GM23248 (cell line): ENCODE measurements around the gene CDC42EP5. TPM values are rescaled to one million over a fixed set of nuclear protein-coding genes. Genes with fewer than 3 reads are reported as not detected.

Experiments used
- DNase-seq: peaks from one replicate; pipeline ENCODE4 v3.0.0-alpha.2; 2015
- H2AFZ ChIP-seq: fragments of 200-600 bp; sonication (generic); 2 replicates; pipeline ENCODE4 v1.6.1; 2016; ENCODE audit warnings: antibody characterized with exemption
- H3F3A ChIP-seq: fragments of 200-600 bp; sonication (generic); 2 replicates; pipeline ENCODE4 v1.6.1; 2016; ENCODE audit warnings: mild to moderate bottlenecking, antibody characterized with exemption, mixed run types; ENCODE audit not compliant: insufficient read depth
- H3K27ac ChIP-seq: fragments of 200-600 bp; sonication (generic); 2 replicates; pipeline ENCODE4 v1.5.1; 2016; ENCODE audit warnings: mild to moderate bottlenecking
- H3K27me3 ChIP-seq: fragments of 200-600 bp; sonication (generic); replicated peaks from 2 replicates; pipeline ENCODE4 v1.6.1; 2016; ENCODE audit warnings: mild to moderate bottlenecking; ENCODE audit not compliant: insufficient read depth
- H3K36me3 ChIP-seq: fragments of 200-600 bp; sonication (generic); 2 replicates; pipeline ENCODE4 v1.6.1; 2016; ENCODE audit warnings: low read depth, mild to moderate bottlenecking
- H3K4me1 ChIP-seq: fragments of 200-600 bp; sonication (generic); 2 replicates; pipeline ENCODE4 v1.6.1; 2016; ENCODE audit warnings: mild to moderate bottlenecking; ENCODE audit not compliant: insufficient read depth
- H3K4me2 ChIP-seq: fragments of 200-600 bp; sonication (generic); one replicate; pipeline ENCODE4 v1.6.1; 2016; ENCODE audit warnings: mild to moderate bottlenecking; ENCODE audit not compliant: unreplicated experiment
- H3K4me3 ChIP-seq: fragments of 200-600 bp; sonication (generic); 2 replicates; pipeline ENCODE4 v1.5.1; 2016; ENCODE audit warnings: mild to moderate bottlenecking
- H3K79me2 ChIP-seq: fragments of 200-600 bp; sonication (generic); 2 replicates; pipeline ENCODE4 v1.6.1; 2016; ENCODE audit warnings: mild to moderate bottlenecking; ENCODE audit not compliant: insufficient read depth
- H3K9ac ChIP-seq: fragments of 200-600 bp; sonication (generic); 2 replicates; pipeline ENCODE4 v1.6.1; 2016; ENCODE audit warnings: mild to moderate bottlenecking
- H3K9me2 ChIP-seq: fragments of 200-600 bp; sonication (generic); 2 replicates; pipeline ENCODE4 v1.6.1; 2016; ENCODE audit warnings: mixed run types, mild to moderate bottlenecking, moderate library complexity; ENCODE audit not compliant: insufficient read depth
- H3K9me3 ChIP-seq: fragments of 200-600 bp; sonication (generic); one replicate; pipeline ENCODE4 v1.6.1; 2017; ENCODE audit warnings: low read depth
- H4K20me1 ChIP-seq: fragments of 200-600 bp; sonication (generic); 2 replicates; pipeline ENCODE4 v1.6.0; 2016; ENCODE audit not compliant: insufficient read depth
- EZH2 ChIP-seq: fragments of 200-600 bp; sonication (generic); IDR thresholded peaks from 2 replicates; pipeline ENCODE4 v1.6.1; 2018; ENCODE audit warnings: antibody characterized with exemption, mild to moderate bottlenecking; ENCODE audit not compliant: insufficient read depth, poor library complexity, severe bottlenecking
- EZH2phosphoT487 ChIP-seq: fragments of 200-600 bp; sonication (generic); IDR thresholded peaks from 2 replicates; pipeline ENCODE4 v1.6.1; 2018; ENCODE audit warnings: antibody characterized with exemption, moderate library complexity, mild to moderate bottlenecking, low read depth; ENCODE audit not compliant: insufficient read depth
- WGBS, 2 experiments: methylation state at CpG; one replicate each; pipeline ENCODE4 v1.1.6; 2015 to 2017; ENCODE audit warnings: low lambda C conversion rate in 2 of 2, low coverage in 1 of 2; ENCODE audit errors: missing lambda C conversion rate in 2 of 2; 5-methylcytosine and 5-hydroxymethylcytosine counted together
- in situ Hi-C: fragments of 300-500 bp; cut with MboI; formaldehyde crosslinking; loops from 2 replicates; pipeline ENCODE4 v1.15.0; 2020
- polyA plus RNA-seq: library from polyadenylated mRNA; unstranded; fragments of >200 nt; fragmentation: Nextera tagmentation; extraction: Ambion mirVana; gene quantifications from 2 replicates; pipeline ENCODE4 v1.2.1, GENCODE V29; 2016
- total RNA-seq: library from RNA; depleted of rRNA; stranded (reverse); fragments of >200 nt; shearing (Covaris generic); gene quantifications from 2 replicates; pipeline ENCODE4 v1.2.3, GENCODE V29; 2014

The CDC42EP5 gene
- total and polyA plus RNA-seq, 2 experiments from 2014 or later, result 4.4 to 51.7 TPM

DNA sequence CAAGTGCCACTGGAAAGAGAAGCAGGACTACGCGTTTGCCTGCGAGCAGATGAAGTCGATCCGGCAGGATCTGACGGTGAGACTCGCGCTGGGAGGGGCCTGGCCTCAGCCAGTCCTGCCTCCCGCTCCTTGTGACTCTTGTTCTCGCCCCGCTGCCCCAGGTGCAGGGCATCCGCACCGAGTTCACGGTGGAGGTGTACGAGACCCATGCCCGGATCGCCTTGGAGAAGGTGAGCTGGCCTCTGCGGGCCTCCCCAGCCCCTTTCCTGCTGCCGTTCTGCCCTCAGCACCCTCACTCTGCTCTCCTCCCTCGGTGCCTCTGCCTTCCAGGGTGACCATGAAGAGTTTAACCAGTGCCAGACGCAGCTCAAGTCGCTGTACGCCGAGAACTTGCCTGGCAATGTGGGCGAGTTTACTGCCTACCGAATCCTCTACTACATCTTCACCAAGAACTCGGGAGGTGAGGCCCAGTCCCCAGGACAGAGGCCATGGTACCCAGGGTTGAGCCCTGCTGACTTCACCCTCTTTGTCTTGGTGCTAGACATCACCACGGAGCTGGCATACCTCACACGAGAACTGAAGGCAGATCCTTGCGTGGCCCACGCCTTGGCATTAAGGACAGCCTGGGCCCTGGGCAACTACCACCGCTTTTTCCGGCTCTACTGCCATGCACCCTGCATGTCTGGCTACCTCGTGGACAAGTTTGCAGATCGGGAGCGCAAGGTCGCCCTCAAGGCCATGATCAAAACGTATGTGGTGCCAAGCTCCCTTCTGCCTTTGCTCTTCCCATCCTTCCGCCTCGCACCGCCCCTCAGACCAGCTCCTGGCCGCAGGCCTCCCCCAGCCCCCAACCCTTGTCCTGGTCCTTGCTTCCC is 15.1 kb downstream of the CDC42EP5 start:
- 91 to 92% methylated on average over 41 of the region's 42 CpGs for WGBS, 2 experiments
- Histone ChIP-seq H3K4me1 (peaks cover 8% of the 10 kb centered on the region), H3K9ac (no peak overlapping the region), H3K36me3 (peaks cover 40% of the 10 kb centered on the region), H3K4me2 (no peak overlapping the region), H3K79me2 (peaks cover 94% of the 10 kb centered on the region), H3K27me3 (no peaks in the 10 kb centered on the region), H3K4me3 (no peak overlapping the region), H3K9me2 (no peaks in the 10 kb centered on the region), H3K27ac (no peak overlapping the region), H4K20me1 (no peaks in the 10 kb centered on the region), H3K9me3 (no peaks in the 10 kb centered on the region), H2AFZ (no peak overlapping the region), H3F3A (peaks cover 15% of the 10 kb centered on the region; the same call in 1 of the 2 replicates)
- no peak for TF ChIP-seq EZH2
- no peak for TF ChIP-seq EZH2phosphoT487
- no peak for DNase-seq
- in situ Hi-C loops, result loop anchor here (25.0 kb wide), 1 partner anchor 1204 kb away; the partner anchor contains the start of gene U2AF2

- Histone ChIP-seq H3K9ac (no peak overlapping the region), H3K79me2 (peaks cover 98% of the 10 kb centered on the region), H3K9me2 (no peaks in the 10 kb centered on the region), H3K27me3 (no peaks in the 10 kb centered on the region), H3K36me3 (peaks cover 53% of the 10 kb centered on the region), H3K4me1 (0 out of 2 replicates have a peak, but pooled peaks cover 2% of the 10 kb centered on the region), H2AFZ (no peak overlapping the region), H4K20me1 (no peaks in the 10 kb centered on the region), H3K9me3 (no peaks in the 10 kb centered on the region), H3K27ac (no peak overlapping the region), H3F3A (peaks cover 15% of the 10 kb centered on the region; the same call in 1 of the 2 replicates), H3K4me3 (no peak overlapping the region), H3K4me2 (no peak overlapping the region)
- in situ Hi-C loops, result loop anchor here (25.0 kb wide), 1 partner anchor 1206 kb away; the partner anchor contains the start of gene U2AF2
- 92 to 97% methylated on average over 31 to 51 of the region's 51 CpGs for WGBS, 2 experiments
- no peak for TF ChIP-seq EZH2
- no peak for TF ChIP-seq EZH2phosphoT487
- no peak for DNase-seq
These were observed 16.4 kb downstream of the CDC42EP5 start for GRCh38 chr19:54456423-54457373.

DNA sequence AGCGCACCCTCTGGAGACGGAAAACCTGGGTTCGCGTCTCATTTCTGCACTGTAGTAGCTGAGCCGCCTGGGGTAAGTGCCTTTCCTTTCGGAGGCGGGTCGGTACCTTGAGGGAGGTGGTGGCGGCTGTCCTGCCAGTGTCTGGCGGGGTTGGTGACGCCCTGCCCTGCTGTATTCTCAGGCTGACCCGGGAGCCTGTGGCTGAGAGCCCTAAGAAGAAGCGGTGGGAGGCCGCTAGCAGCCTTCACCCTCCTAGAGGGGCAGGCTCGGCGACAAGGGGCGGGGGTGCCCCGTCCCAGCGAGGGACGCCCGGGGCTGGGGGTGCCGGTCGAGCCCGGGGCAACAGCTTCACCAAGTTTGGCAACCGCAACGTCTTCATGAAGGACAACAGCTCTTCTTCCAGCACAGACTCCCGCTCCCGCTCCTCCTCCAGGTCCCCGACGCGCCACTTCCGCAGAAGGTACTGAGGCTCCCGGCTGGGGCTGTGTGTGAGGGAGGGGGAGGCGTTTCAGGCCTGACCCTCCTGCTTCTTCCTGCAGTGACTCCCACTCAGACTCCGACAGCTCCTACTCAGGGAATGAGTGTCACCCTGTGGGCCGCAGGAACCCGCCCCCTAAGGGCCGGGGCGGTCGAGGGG is 17.2 kb downstream of the CDC42EP5 start:
- H3K9ac ChIP-seq, result no peak overlapping the region
- H3K36me3 ChIP-seq, result peaks cover 52% of the 10 kb centered on the region
- H3K9me2 ChIP-seq, result no peaks in the 10 kb centered on the region
- no peak overlapping the region for H3K4me3 ChIP-seq
- H3F3A ChIP-seq, result peaks cover 13% of the 10 kb centered on the region; the same call in 1 of the 2 replicates
- H3K27ac ChIP-seq, result no peak overlapping the region
- peaks cover 7% of the 10 kb centered on the region for H3K4me1 ChIP-seq
- TF ChIP-seq EZH2phosphoT487 (no peak), EZH2 (no peak)
- H3K27me3 ChIP-seq, result no peaks in the 10 kb centered on the region
- no peak overlapping the region for H3K4me2 ChIP-seq
- no peaks in the 10 kb centered on the region for H3K9me3 ChIP-seq
- 84 to 88% methylated on average over 23 to 39 of the region's 40 CpGs for WGBS, 2 experiments
- in situ Hi-C loops, result loop anchor here (25.0 kb wide), 1 partner anchor 1206 kb away; the partner anchor contains the start of gene U2AF2
- H4K20me1 ChIP-seq, result 0 out of 2 replicates have a peak, but pooled peaks cover 3% of the 10 kb centered on the region
- no peak for DNase-seq
- H2AFZ ChIP-seq, result no peak overlapping the region
- H3K79me2 ChIP-seq, result peaks cover 98% of the 10 kb centered on the region
